Sigmoid colon (tissue), 7 donors: ENCODE measurements around the gene AP4B1. TPM values are rescaled to one million over a fixed set of nuclear protein-coding genes. Genes with fewer than 3 reads are reported as not detected.

Source experiments
- DNase-seq: peaks from one replicate; pipeline ENCODE4 v3.0.0-alpha.2; 2019
- H3K27ac ChIP-seq, 4 donors: fragments of 200-600 bp; sonication (generic); one replicate each; pipeline ENCODE4 v1.5.1; 2016 to 2019; ENCODE audit warnings: mild to moderate bottlenecking in 1 of 4
- H3K27me3 ChIP-seq, 3 donors: fragments of 200-600 bp; sonication (generic); one replicate each; pipeline ENCODE4 v1.5.1; 2019; ENCODE audit warnings: mild to moderate bottlenecking in 1 of 3
- H3K36me3 ChIP-seq, 4 donors: fragments of 200-600 bp; sonication (generic); one replicate each; pipeline ENCODE4 v1.5.1; 2016 to 2019
- H3K4me1 ChIP-seq, 4 donors: fragments of 200-600 bp; sonication (generic); one replicate each; pipeline ENCODE4 v1.5.1; 2017 to 2019
- H3K4me3 ChIP-seq, 4 donors: fragments of 200-600 bp; sonication (generic); one replicate each; pipeline ENCODE4 v1.5.1; 2017 to 2019; ENCODE audit warnings: mild to moderate bottlenecking in 2 of 4, moderate library complexity in 1 of 4
- H3K9me3 ChIP-seq, 4 donors: fragments of 200-600 bp in 3 of 4; sonication (generic) in 3 of 4; one replicate each; pipeline versions ENCODE4 v1.5.1 to v1.6.1; 2013 to 2019
- EP300 ChIP-seq, 4 donors: sonication (generic); formaldehyde crosslinking; IDR thresholded peaks; one replicate each; pipeline ENCODE4 v1.6.1; 2017; ENCODE audit warnings: antibody characterized with exemption in 4 of 4
- POLR2A ChIP-seq, 2 donors: fragments of 450-650 bp; IDR thresholded peaks; one replicate each; pipeline ENCODE4 v1.6.1; 2016; ENCODE audit warnings: antibody characterized with exemption in 2 of 2, mild to moderate bottlenecking in 2 of 2, moderate library complexity in 2 of 2
- POLR2AphosphoS5 ChIP-seq, 4 donors: sonication (generic); formaldehyde crosslinking; IDR thresholded peaks; one replicate each; pipeline ENCODE4 v1.6.1; 2017; ENCODE audit warnings: antibody characterized with exemption in 4 of 4
- WGBS, 2 donors: extraction: QIAGEN DNeasy Blood & Tissue Kit; methylation state at CpG; one replicate each; pipeline ENCODE4 v1.1.7; 2013; 5-methylcytosine and 5-hydroxymethylcytosine counted together
- intact Hi-C: fragments of 100-400 bp; cut with DNase I; formaldehyde crosslinking; loops from one replicate; pipeline ENCODE4 v1.15.1; 2023
- polyA plus RNA-seq, 3 donors: library from polyadenylated mRNA; stranded (reverse); fragments of 200-250 nt; gene quantifications; one replicate each; pipeline ENCODE4 v1.2.3, GENCODE V29; 2013
- total RNA-seq, 4 donors: library from RNA; depleted of rRNA; stranded (reverse); fragments of >200 nt; gene quantifications; one replicate each; pipeline ENCODE4 v1.1.0, GENCODE V29; 2016
- TF ChIP-seq, protein P1 (sequence below), 4 experiments: fragments of 450-650 bp in 3 of 4; fragments of 200-600 bp in 1 of 4; IDR thresholded peaks; one replicate each; pipeline ENCODE4 v1.5.1; 2016 to 2019; ENCODE audit warnings: antibody characterized with exemption in 4 of 4, mild to moderate bottlenecking in 3 of 4, moderate library complexity in 2 of 4
- donor health status: healthy with polysubstance abuse.
- donor health status: Bipolar disorder and iron deficiency.
- donor health status: healthy.

AP4B1 gene
- total and polyA plus RNA-seq, 7 donors, result 4.8 to 21.3 (median 8.0) TPM

- no peak overlapping the region for H3K27ac ChIP-seq
- no peaks in the 10 kb centered on the region for H3K36me3 ChIP-seq
- intact Hi-C loops, result no loop called here
- TF ChIP-seq POLR2A (IDR thresholded peaks at IDR 0.05), result no peak
- no peak for TF ChIP-seq EP300 (IDR thresholded peaks at IDR 0.05)
- no peak for TF ChIP-seq POLR2AphosphoS5 (IDR thresholded peaks at IDR 0.05)
- TF ChIP-seq, protein P1, sequence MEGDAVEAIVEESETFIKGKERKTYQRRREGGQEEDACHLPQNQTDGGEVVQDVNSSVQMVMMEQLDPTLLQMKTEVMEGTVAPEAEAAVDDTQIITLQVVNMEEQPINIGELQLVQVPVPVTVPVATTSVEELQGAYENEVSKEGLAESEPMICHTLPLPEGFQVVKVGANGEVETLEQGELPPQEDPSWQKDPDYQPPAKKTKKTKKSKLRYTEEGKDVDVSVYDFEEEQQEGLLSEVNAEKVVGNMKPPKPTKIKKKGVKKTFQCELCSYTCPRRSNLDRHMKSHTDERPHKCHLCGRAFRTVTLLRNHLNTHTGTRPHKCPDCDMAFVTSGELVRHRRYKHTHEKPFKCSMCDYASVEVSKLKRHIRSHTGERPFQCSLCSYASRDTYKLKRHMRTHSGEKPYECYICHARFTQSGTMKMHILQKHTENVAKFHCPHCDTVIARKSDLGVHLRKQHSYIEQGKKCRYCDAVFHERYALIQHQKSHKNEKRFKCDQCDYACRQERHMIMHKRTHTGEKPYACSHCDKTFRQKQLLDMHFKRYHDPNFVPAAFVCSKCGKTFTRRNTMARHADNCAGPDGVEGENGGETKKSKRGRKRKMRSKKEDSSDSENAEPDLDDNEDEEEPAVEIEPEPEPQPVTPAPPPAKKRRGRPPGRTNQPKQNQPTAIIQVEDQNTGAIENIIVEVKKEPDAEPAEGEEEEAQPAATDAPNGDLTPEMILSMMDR (IDR thresholded peaks at IDR 0.05), result no peak
- no peak overlapping the region for H3K4me3 ChIP-seq
- no peaks in the 10 kb centered on the region for H3K4me1 ChIP-seq
- no peak for DNase-seq
- no peaks in the 10 kb centered on the region for H3K9me3 ChIP-seq
- no peaks in the 10 kb centered on the region for H3K27me3 ChIP-seq
These were observed 55.5 kb downstream of the AP4B1 start for GRCh38 chr1:113849072-113849471.

GRCh38 chr1:113846391-113847035 lies 58.1 kb downstream of the AP4B1 start:
- intact Hi-C loops, result no loop called here
- Histone ChIP-seq H3K27me3 (no peaks in the 10 kb centered on the region), H3K36me3 (no peaks in the 10 kb centered on the region), H3K27ac (no peak overlapping the region), H3K4me1 (no peaks in the 10 kb centered on the region), H3K9me3 (no peaks in the 10 kb centered on the region), H3K4me3 (no peak overlapping the region)
- no peak for DNase-seq
- TF ChIP-seq EP300 (IDR thresholded peaks at IDR 0.05), result no peak
- TF ChIP-seq POLR2AphosphoS5 (IDR thresholded peaks at IDR 0.05), result no peak
- no peak for TF ChIP-seq POLR2A (IDR thresholded peaks at IDR 0.05)
- TF ChIP-seq, protein P1 (IDR thresholded peaks at IDR 0.05), result no peak
- 77 to 86% methylated on average over 2 of the region's 2 CpGs for WGBS, 2 donors

Other genes starting within 250 kb of the AP4B1 start
- 10 to 100 TPM; 11.9 to 22.7 (median 14.4) TPM for gene PHTF1, start 145.3 kb downstream of the AP4B1 start, total RNA-seq
- gene PHTF1, start 145.3 kb downstream of the AP4B1 start, polyA plus RNA-seq, result 1 to 10 TPM; 2.4 to 8.7 (median 4.2) TPM
- 10 to 100 TPM; 15.5 to 33.9 (median 22.9) TPM for gene RSBN1, start 92.3 kb downstream of the AP4B1 start, total RNA-seq
- gene RSBN1, start 92.3 kb downstream of the AP4B1 start, polyA plus RNA-seq, result 1 to 10 TPM; 5.4 to 8.3 (median 7.2) TPM
- gene PTPN22, start 33.1 kb downstream of the AP4B1 start, total RNA-seq, result 1 to 10 TPM in 3 of 4 donors, under 1 TPM in 1; 0.71 to 2.4 (median 1.4) TPM
- gene PTPN22, start 33.1 kb downstream of the AP4B1 start, polyA plus RNA-seq, result 1 to 10 TPM; 1.8 to 4.4 (median 2.1) TPM
- gene BCL2L15, start 17.2 kb downstream of the AP4B1 start, total RNA-seq, result under 1 TPM; under 0.01 to 0.49 (median 0.34) TPM
- gene BCL2L15, start 17.2 kb downstream of the AP4B1 start, polyA plus RNA-seq, result 10 to 100 TPM; 63.1 to 87.9 (median 85.8) TPM
- gene DCLRE1B, start 527 bp upstream of the AP4B1 start, total RNA-seq, result 1 to 10 TPM; 4.3 to 4.9 (median 4.4) TPM
- 1 to 10 TPM; 1.8 to 4.9 (median 2.4) TPM for gene DCLRE1B, start 527 bp upstream of the AP4B1 start, polyA plus RNA-seq
- gene HIPK1, start 24.5 kb upstream of the AP4B1 start, total RNA-seq, result 10 to 100 TPM; 47.2 to 57.1 (median 49.9) TPM
- 10 to 100 TPM; 13.8 to 16.9 (median 16.6) TPM for gene HIPK1, start 24.5 kb upstream of the AP4B1 start, polyA plus RNA-seq
- 100 to 1,000 TPM in 3 of 4 donors, 10 to 100 TPM in 1; 94.0 to 149 (median 132) TPM for gene OLFML3, start 74.7 kb upstream of the AP4B1 start, total RNA-seq
- 10 to 100 TPM; 14.1 to 23.8 (median 21.0) TPM for gene OLFML3, start 74.7 kb upstream of the AP4B1 start, polyA plus RNA-seq
- gene SYT6, start 249.1 kb upstream of the AP4B1 start, total RNA-seq, result 1 to 10 TPM in 1 of 4 donors, under 1 TPM in 2, not detected in 1; 0.36 to 1.9 (median 0.55) TPM
- gene SYT6, start 249.1 kb upstream of the AP4B1 start, polyA plus RNA-seq, result under 1 TPM in 1 of 3 donors, not detected in 2; 0.32 TPM